Measurements from ENCODE around the gene SLC25A11.
A peak's percentile ranks its signal among the peaks of the same experiment; 100 is the strongest.
"Not testable (repeated sequence)": the region's sequence is repeated elsewhere in the genome, so short reads cannot be mapped to it uniquely, and the experiment has no call there.

Gene SLC25A11

GRCh38 chr17:4945176-4945943, 5.5 kb upstream of the SLC25A11 start:
- DNase-seq (ENCODE audit: low read depth, low spot score): peak; percentile 90

DNA sequence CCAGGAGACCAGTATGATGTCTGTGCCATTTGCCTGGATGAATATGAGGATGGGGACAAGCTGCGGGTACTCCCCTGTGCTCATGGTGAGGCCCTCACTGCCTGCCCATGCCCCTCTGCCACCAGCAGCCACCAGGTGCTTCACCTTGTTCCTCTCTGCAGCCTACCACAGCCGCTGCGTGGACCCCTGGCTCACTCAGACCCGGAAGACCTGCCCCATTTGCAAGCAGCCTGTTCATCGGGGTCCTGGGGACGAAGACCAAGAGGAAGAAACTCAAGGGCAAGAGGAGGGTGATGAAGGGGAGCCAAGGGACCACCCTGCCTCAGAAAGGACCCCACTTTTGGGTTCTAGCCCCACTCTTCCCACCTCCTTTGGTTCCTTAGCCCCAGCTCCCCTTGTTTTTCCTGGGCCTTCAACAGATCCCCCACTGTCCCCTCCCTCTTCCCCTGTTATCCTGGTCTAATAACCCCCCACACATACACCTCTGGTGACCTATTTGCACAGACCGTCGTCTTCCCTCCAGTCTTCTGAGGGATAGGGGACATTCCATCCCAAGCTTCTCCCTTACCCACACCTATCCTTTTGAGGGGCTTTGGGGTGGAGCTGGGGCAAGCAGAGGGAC, 4.8 kb upstream of the SLC25A11 start:
- DNase-seq (ENCODE audit: low read depth, low spot score): no peak

GRCh38 chr17:4944163-4944553, 4.3 kb upstream of the SLC25A11 start:
- DNase-seq (ENCODE audit: low read depth, low spot score): no peak

DNA sequence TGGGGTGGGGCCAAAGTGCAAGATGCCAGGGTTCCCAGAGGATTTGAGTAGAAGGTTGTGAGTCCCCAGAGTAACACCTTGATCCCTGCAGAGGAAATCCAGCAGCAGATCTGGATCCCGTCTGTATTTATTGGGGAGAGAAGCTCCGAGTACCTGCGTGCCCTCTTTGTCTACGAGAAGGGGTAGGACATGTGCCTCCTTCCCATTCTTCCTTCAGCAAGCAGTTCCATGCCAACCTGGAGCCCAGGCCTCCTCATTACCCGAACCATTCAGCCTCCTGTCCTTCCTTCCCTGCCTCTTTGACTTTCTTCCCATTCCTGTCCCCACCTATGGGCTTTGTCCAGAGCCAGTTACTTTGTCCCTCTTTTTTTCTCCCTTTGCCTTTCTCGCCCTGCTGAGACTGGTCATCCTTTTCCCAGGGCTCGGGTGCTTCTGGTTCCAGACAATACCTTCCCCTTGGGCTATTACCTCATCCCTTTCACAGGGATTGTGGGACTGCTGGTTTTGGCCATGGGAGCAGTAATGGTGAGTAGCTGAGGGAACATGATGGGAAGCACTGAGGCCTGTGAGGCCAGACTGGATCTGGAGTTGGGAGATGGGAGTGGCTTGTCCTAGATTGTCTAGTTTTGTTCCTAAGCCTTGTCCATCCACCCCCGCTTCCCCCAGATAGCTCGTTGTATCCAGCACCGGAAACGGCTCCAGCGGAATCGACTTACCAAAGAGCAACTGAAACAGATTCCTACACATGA, 3.1 kb upstream of the SLC25A11 start:
- no peak for DNase-seq (ENCODE audit: low read depth, low spot score)

GRCh38 chr17:4941319-4941610, 1.4 kb upstream of the SLC25A11 start:
- DNase-seq (ENCODE audit: low read depth, low spot score): no peak

GRCh38 chr17:4940555-4941318, 891 bp upstream of the SLC25A11 start:
- DNase-seq (ENCODE audit: low read depth, low spot score): no peak

GRCh38 chr17:4939546-4939795, 375 bp downstream of the SLC25A11 start:
- DNase-seq (ENCODE audit: low read depth, low spot score): no peak

DNA sequence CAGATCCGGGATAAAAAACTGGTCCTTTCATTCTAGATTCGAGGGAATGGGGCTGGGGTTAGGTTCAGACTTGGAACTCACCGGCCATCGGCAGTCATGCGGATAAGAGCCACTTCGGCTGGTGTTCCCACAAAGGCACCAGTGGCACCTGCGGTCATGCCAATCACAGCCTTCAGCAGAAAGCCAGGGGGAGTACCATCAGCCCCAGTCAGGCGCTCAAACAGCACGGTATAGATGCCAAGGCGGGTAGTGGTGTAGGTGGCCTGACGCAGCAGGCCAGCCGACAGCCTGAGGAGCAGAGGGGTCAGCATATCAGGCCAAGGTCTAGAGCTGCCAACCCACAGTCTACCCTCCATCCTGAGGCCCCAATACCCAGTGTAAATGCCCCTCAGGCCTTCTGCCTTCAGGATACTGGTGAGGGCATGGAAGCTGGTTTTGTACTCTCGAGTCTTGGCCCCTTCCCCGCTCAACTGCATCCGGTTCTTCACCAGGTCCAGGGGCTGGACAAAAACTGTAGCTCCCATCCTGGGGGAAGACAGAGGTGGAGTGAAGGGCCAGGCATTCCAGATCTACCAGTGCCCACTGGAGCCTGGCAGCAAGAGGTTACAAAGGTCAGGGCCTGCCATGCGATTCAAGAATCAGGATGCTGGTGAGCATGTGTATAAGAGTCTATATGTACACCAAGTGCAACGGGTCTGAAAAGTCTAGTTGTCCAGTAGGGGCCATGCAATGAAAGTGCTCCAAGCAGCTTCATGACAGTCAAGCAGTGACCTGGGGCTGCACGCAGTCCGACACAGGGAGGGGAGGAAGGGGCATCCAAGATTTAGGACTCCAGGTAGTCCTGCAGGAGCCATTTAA, 929 bp downstream of the SLC25A11 start:
- no peak for DNase-seq (ENCODE audit: low read depth, low spot score)

DNA sequence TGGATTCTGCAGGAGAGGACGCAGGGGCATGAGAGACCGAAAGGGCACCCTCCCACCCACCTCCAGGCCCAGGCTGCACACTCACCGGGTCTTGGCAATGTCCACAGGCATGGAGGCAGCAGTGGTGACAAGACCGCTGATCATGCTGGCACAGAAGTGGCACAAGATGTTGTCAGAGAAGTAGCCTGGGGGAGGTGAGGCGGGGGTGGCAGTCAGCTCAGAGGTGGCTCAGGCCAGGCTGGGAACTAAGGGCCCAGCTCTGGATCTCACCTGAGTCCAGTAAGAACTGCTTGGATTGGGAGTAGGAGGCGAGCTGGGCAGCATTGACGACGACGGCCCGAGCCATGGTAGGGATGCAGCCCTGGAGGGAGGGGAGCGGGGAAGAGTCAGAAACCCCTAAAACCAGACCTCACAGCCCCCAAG, 1.8 kb downstream of the SLC25A11 start:
- no peak for DNase-seq (ENCODE audit: low read depth, low spot score)

DNA sequence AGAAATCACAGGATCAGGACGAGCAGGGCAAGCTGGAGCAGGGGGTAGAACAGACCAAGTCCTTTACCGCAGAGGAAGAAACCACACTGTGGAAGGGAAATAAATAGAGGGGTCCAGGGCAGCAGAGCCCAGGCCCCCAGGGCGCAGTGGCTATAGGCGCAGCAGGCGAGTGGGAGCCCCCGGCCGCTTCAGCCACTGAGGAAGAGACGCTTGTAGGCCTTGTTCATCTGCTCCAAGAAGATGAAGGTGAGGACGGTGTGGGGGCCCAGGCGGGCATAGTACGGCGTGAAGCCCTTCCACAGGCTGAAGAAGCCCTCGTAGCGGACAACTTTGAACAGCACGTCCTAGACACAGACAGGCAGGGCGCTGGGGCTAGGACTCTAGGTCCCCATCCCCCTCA, 2.3 kb downstream of the SLC25A11 start:
- DNase-seq (ENCODE audit: low read depth, low spot score): no peak

GRCh38 chr17:4936436-4936835, 3.4 kb downstream of the SLC25A11 start:
- no peak for DNase-seq (ENCODE audit: low read depth, low spot score)

DNA sequence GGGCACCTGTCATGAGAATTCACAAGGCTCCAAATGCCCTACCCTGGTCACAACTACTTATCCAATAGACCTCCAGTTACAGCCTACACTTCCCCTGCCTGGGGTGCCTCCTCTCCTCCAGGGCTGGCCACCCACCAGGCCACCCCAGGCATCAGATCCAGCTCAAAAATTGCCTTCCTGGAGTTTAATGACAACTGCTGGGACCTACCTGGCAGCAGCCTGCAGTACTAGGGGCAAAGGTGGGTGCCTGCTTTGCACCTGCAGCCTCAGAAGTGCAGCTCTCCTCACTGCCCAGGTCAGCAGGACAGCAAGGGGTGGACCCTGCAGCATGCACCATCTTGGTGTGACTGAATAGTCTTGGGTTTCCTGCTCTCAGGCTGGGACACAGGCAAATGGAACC, 4.2 kb downstream of the SLC25A11 start:
- DNase-seq (ENCODE audit: low read depth, low spot score): no peak

- peak; percentile 78 for DNase-seq (ENCODE audit: low read depth, low spot score)
Observed at GRCh38 chr17:4934173-4934979, 5.5 kb downstream of the SLC25A11 start.

DNA sequence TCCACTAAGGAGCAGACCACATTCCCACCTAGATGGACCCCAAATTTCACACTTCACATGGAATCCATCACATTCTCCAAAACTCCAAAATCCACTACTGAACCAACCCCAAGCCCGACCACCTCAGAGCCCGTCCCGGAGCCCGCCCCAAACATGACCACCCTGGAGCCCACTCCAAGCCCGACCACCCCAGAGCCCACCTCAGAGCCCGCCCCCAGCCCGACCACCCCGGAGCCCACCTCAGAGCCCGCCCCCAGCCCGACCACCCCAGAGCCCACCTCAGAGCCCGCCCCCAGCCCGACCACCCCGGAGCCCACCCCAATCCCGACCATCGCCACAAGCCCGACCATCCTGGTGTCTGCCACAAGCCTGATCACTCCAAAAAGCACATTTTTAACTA, 6.2 kb downstream of the SLC25A11 start:
- DNase-seq (ENCODE audit: low read depth, low spot score): no peak

GRCh38 chr17:4932756-4933155, 7.1 kb downstream of the SLC25A11 start:
- no peak for DNase-seq (ENCODE audit: low read depth, low spot score)

GRCh38 chr17:4931963-4932362, 7.9 kb downstream of the SLC25A11 start, which contains the start of gene GP1BA:
GP1BA (plus strand) TSS chr17:4932277; CDS start chr17:4932605, 328 bp downstream.
- no peak for DNase-seq (ENCODE audit: low read depth, low spot score)

- no peak for DNase-seq (ENCODE audit: low read depth, low spot score)
Observed at GRCh38 chr17:4928881-4929280, 11.0 kb downstream of the SLC25A11 start.

DNA sequence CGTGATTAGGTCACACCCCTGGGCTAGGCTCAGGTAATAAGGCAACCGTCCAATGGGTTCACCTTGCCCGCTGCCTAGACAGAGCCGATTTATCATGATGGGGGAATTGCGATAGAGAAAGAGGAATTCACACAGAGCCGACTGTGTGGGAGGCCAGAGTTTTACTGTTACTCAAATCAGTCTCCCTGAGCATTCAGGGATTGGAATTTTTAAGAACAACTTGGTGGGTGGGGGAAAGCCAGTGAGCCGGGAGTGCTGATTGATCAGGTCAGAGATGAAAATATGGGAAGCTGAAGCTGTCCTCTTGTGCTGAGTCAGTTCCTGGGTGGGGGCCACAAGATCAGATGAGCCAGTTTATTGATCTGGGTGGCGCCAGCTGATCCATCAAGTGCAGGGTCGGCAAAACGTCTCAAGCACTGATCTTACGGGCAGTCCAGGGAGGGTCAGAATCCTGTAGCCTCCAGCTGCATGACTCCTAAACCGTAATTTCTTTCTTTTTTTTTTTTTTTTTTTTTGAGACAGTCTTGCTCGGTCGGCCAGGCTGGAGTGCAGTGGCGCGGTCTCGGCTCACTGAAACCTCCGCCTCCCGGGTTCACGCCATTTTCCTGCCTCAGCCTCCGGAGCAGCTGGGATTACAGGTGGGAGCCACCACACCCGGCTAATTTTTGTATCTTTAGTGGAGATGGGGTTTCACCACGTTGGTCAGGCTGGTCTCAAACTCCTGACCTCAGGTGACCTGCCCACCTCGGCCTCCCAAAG, 13.1 kb downstream of the SLC25A11 start:
- DNase-seq (ENCODE audit: low read depth, low spot score): not testable (repeated sequence)

DNA sequence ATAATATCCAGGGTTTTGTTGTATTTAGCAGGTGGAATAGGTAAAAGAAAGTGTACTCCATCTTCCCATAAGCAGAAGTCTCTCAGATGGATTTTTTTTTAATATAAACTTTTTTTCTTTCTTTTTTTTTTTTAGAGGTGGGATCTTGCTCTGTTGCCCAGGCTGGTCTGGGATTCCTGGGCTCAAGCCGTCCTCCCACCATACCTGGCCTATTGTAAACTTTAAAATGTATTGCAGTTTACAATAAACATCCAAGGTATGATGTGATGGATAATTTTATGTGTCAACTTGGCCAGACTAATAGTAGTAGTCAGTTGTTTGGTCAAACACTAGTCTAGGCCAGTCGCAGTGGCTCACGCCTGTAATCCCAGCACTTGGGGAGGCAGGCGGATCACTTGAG, 18.5 kb downstream of the SLC25A11 start:
- no peak for DNase-seq (ENCODE audit: low read depth, low spot score)

Measured in astrocyte of the hippocampus (primary cell).